Measurements from ENCODE around the gene NAA35. TPM values are rescaled to one million over a fixed set of nuclear protein-coding genes. Genes with fewer than 3 reads are reported as not detected.

Gene NAA35
- total RNA-seq, 1 experiment from 2014 or later: 22.2 TPM

- intact Hi-C loops (cut with micrococcal nuclease; ENCODE audit: unreplicated experiment): no loop called here
- H3K9me3 Mint-ChIP-seq (ENCODE audit: low read depth, unreplicated experiment): no peaks in the 10 kb centered on the region
- H3K27me3 Mint-ChIP-seq (ENCODE audit: unreplicated experiment): no peaks in the 10 kb centered on the region
- no peak for DNase-seq
- no peak overlapping the region for H3K4me3 Mint-ChIP-seq (ENCODE audit: low read depth, unreplicated experiment)
- H3K36me3 Mint-ChIP-seq (ENCODE audit: insufficient read depth, unreplicated experiment): peaks cover 9% of the 10 kb centered on the region
- TF ChIP-seq CTCF (IDR thresholded peaks at IDR 0.05; ENCODE audit: unreplicated experiment): no peak
- CTCF ChIA-PET: no interaction called here
- H3K27ac Mint-ChIP-seq (ENCODE audit: unreplicated experiment): no peak overlapping the region
- BruUV-seq (replicated peaks): no TSS peak
- H3K4me1 Mint-ChIP-seq (ENCODE audit: low read depth, unreplicated experiment): no peaks in the 10 kb centered on the region
Measured at GRCh38 chr9:85987236-85987635, 46.3 kb downstream of the NAA35 start.

- Mint-ChIP-seq H3K9me3 (ENCODE audit: low read depth, unreplicated experiment) (no peaks in the 10 kb centered on the region), H3K36me3 (ENCODE audit: insufficient read depth, unreplicated experiment) (peaks cover 5% of the 10 kb centered on the region), H3K4me3 (ENCODE audit: low read depth, unreplicated experiment) (no peak overlapping the region), H3K4me1 (ENCODE audit: low read depth, unreplicated experiment) (no peaks in the 10 kb centered on the region), H3K27ac (ENCODE audit: unreplicated experiment) (no peak overlapping the region), H3K27me3 (ENCODE audit: unreplicated experiment) (no peaks in the 10 kb centered on the region)
- no peak for TF ChIP-seq CTCF (IDR thresholded peaks at IDR 0.05; ENCODE audit: unreplicated experiment)
- intact Hi-C loops (cut with micrococcal nuclease; ENCODE audit: unreplicated experiment): no loop called here
- DNase-seq: no peak
- CTCF ChIA-PET: no interaction called here
- BruUV-seq (replicated peaks): no TSS peak
Measured at GRCh38 chr9:85994191-85994590, 53.2 kb downstream of the NAA35 start.

- intact Hi-C loops (cut with micrococcal nuclease; ENCODE audit: unreplicated experiment): no loop called here
- CTCF ChIA-PET: no interaction called here
- H3K4me1 Mint-ChIP-seq (ENCODE audit: low read depth, unreplicated experiment): no peaks in the 10 kb centered on the region
- no peak overlapping the region for H3K4me3 Mint-ChIP-seq (ENCODE audit: low read depth, unreplicated experiment)
- no TSS peak for BruUV-seq (replicated peaks)
- peaks cover 5% of the 10 kb centered on the region for H3K36me3 Mint-ChIP-seq (ENCODE audit: insufficient read depth, unreplicated experiment)
- no peaks in the 10 kb centered on the region for H3K9me3 Mint-ChIP-seq (ENCODE audit: low read depth, unreplicated experiment)
- no peak for DNase-seq
- H3K27me3 Mint-ChIP-seq (ENCODE audit: unreplicated experiment): no peaks in the 10 kb centered on the region
- H3K27ac Mint-ChIP-seq (ENCODE audit: unreplicated experiment): no peak overlapping the region
- no peak for TF ChIP-seq CTCF (IDR thresholded peaks at IDR 0.05; ENCODE audit: unreplicated experiment)
Measured at GRCh38 chr9:85995097-85995496, 54.2 kb downstream of the NAA35 start.

- CTCF ChIA-PET: no interaction called here
- Mint-ChIP-seq H3K27ac (ENCODE audit: unreplicated experiment) (no peak overlapping the region), H3K9me3 (ENCODE audit: low read depth, unreplicated experiment) (no peaks in the 10 kb centered on the region), H3K36me3 (ENCODE audit: insufficient read depth, unreplicated experiment) (peaks cover 5% of the 10 kb centered on the region), H3K4me3 (ENCODE audit: low read depth, unreplicated experiment) (no peak overlapping the region), H3K27me3 (ENCODE audit: unreplicated experiment) (no peaks in the 10 kb centered on the region), H3K4me1 (ENCODE audit: low read depth, unreplicated experiment) (no peaks in the 10 kb centered on the region)
- DNase-seq: no peak
- intact Hi-C loops (cut with micrococcal nuclease; ENCODE audit: unreplicated experiment): no loop called here
- BruUV-seq (replicated peaks): no TSS peak
- TF ChIP-seq CTCF (IDR thresholded peaks at IDR 0.05; ENCODE audit: unreplicated experiment): no peak
Measured at GRCh38 chr9:85995599-85995998, 54.7 kb downstream of the NAA35 start.

Measured in Calu3 (cell line).